ENCODE results near the gene KIAA0319L. TPM values are rescaled to one million over a fixed set of nuclear protein-coding genes. Genes with fewer than 3 reads are reported as not detected.
"Not testable (repeated sequence)": the region's sequence is repeated elsewhere in the genome, so short reads cannot be mapped to it uniquely, and the experiment has no call there.

Gene KIAA0319L
- total and polyA plus RNA-seq, 4 donors = 27.0 to 107 (median 27.9) TPM

- Histone ChIP-seq H3K9me3 (ENCODE audit: control insufficient read depth in 4 of 4, low read length in 3 of 4) (no peaks in the 10 kb centered on the region), H3K27ac (ENCODE audit: low read depth in 1 of 2, low read length in 2 of 2) (no peak overlapping the region), H3K4me1 (ENCODE audit: control insufficient read depth in 4 of 4, insufficient read depth in 4 of 4, low read length in 3 of 4) (peaks cover 4 to 19% (median 14%) of the 10 kb centered on the region in 4 donors), H3K27me3 (ENCODE audit: control insufficient read depth in 4 of 4, insufficient read depth in 4 of 4, low read length in 3 of 4) (peaks cover 0 to 4% (median 1%) of the 10 kb centered on the region in 4 donors), H3K9ac (ENCODE audit: low read depth in 1 of 2, low read length in 2 of 2) (no peak overlapping the region), H3K4me3 (ENCODE audit: low read depth in 1 of 3, low read length in 3 of 3) (peak overlapping the region; percentile 11 to 40 (median 34)), H3K36me3 (ENCODE audit: control insufficient read depth in 4 of 4, insufficient read depth in 3 of 4, low read depth in 1 of 4, low read length in 3 of 4) (no peaks in the 10 kb centered on the region)
- TF ChIP-seq RXRA (IDR thresholded peaks at IDR 0.05) = no peak
- no peak for TF ChIP-seq ZBTB33 (IDR thresholded peaks at IDR 0.05)
- TF ChIP-seq HNF4G (IDR thresholded peaks at IDR 0.05) = no peak
- TF ChIP-seq NR2F2 (IDR thresholded peaks at IDR 0.05) = no peak
- TF ChIP-seq, protein P1, sequence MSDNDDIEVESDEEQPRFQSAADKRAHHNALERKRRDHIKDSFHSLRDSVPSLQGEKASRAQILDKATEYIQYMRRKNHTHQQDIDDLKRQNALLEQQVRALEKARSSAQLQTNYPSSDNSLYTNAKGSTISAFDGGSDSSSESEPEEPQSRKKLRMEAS (IDR thresholded peaks at IDR 0.05) = no peak
- TF ChIP-seq GABPA (IDR thresholded peaks at IDR 0.05 in 1 of 2, conservative IDR thresholded peaks at IDR 0.05 in 1 of 2) = no peak
- TF ChIP-seq FOXA1 (IDR thresholded peaks at IDR 0.05) = no peak
- TF ChIP-seq TAF1 (conservative IDR thresholded peaks at IDR 0.05) = no peak
- TF ChIP-seq ATF3 (IDR thresholded peaks at IDR 0.05) = no peak
- TF ChIP-seq EGR1 (IDR thresholded peaks at IDR 0.05; ENCODE audit: low read depth in 2 of 2) = no peak
- no peak for TF ChIP-seq HNF4A (conservative IDR thresholded peaks at IDR 0.05)
- no peak for TF ChIP-seq REST (IDR thresholded peaks at IDR 0.05)
- no peak for TF ChIP-seq CTCF (IDR thresholded peaks at IDR 0.05; ENCODE audit: low read depth, low read length, missing input control)
- no peak for TF ChIP-seq FOXA2 (IDR thresholded peaks at IDR 0.05)
- no peak for TF ChIP-seq YY1 (IDR thresholded peaks at IDR 0.05)
- TF ChIP-seq RAD21 (IDR thresholded peaks at IDR 0.05) = no peak
- 6% methylated on average over 70 of the region's 70 CpGs for WGBS
- DNase-seq (ENCODE audit: low spot score) = no peak
These were observed 20.1 kb upstream of the KIAA0319L start for GRCh38 chr1:35577071-35577998.

DNA sequence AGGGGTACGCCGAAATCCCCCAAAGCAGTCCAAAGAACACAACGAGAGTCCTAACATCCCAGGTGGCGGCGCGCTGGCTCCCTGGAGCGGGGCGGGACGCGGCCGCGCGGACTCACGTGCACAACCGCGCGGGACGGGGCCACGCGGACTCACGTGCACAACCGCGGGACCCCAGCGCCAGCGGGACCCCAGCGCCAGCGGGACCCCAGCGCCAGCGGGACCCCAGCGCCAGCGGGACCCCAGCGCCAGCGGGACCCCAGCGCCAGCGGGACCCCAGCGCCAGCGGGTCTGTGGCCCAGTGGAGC, 19.5 kb upstream of the KIAA0319L start:
- H3K9ac ChIP-seq (ENCODE audit: low read depth in 1 of 2, low read length in 2 of 2) = not testable (repeated sequence)

More for the DNA sequence above, 19.5 kb upstream of the KIAA0319L start:
- H3K27me3 ChIP-seq (ENCODE audit: control insufficient read depth in 4 of 4, insufficient read depth in 4 of 4, low read length in 3 of 4); H3K36me3 ChIP-seq (ENCODE audit: control insufficient read depth in 4 of 4, insufficient read depth in 3 of 4, low read depth in 1 of 4, low read length in 3 of 4); DNase-seq (ENCODE audit: low spot score); H3K27ac ChIP-seq (ENCODE audit: low read depth in 1 of 2, low read length in 2 of 2); H3K9me3 ChIP-seq (ENCODE audit: control insufficient read depth in 4 of 4, low read length in 3 of 4): not testable (repeated sequence)
- peak overlapping the region in 1 of 3 donors; percentile 40 for H3K4me3 ChIP-seq (ENCODE audit: low read depth in 1 of 3, low read length in 3 of 3)
- peaks cover 4 to 19% (median 14%) of the 10 kb centered on the region in 4 donors for H3K4me1 ChIP-seq (ENCODE audit: control insufficient read depth in 4 of 4, insufficient read depth in 4 of 4, low read length in 3 of 4)
- WGBS = 16% methylated on average over 37 of the region's 37 CpGs

All from liver (tissue), 9 donors.